ENCODE measurements around the gene PI4K2B.
"Not testable (repeated sequence)": the region's sequence is repeated elsewhere in the genome, so short reads cannot be mapped to it uniquely, and the experiment has no call there.

Gene PI4K2B

DNA sequence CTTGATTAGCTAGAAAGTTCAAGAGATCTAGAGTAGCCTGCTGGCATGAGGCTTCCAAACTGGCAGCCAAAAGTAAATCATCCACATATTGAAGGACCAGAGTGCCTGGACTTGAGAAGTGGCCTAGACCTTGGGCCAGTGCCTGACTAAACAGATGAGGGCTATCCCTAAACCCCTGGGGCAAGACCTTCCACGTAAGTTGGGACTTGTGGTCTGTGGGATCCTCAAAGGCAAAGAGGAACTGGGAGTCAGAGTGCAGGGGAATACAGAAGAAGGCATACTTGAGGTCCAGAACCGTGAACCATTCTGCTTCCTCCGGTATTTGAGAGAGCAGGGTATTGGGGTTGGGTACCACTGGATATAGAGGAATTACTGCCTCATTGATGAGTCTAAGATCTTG lies 8.4 kb downstream of the PI4K2B start:
- not testable (repeated sequence) for DNase-seq (ENCODE audit: low read depth)

DNA sequence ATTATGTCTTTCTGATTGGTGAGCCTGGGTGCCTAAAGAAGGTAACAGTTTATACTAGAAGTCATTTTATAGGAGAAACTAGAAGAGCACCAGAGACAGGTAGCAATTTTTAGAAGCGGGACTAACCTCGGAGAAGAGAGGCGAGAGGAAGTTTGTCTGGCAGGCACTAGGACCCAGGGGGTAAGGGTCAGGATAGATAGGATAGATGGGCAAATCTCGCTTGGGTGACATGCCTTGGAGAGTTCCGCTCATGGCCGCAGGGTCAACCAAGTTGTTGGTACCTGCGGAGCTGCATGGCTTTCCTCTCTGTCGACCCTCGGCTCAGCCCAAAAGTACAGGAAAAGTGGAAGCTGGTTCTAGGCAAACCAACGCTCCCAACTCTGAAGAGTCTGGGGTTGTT lies 11.3 kb downstream of the PI4K2B start:
- no peak for DNase-seq (ENCODE audit: low read depth)

DNA sequence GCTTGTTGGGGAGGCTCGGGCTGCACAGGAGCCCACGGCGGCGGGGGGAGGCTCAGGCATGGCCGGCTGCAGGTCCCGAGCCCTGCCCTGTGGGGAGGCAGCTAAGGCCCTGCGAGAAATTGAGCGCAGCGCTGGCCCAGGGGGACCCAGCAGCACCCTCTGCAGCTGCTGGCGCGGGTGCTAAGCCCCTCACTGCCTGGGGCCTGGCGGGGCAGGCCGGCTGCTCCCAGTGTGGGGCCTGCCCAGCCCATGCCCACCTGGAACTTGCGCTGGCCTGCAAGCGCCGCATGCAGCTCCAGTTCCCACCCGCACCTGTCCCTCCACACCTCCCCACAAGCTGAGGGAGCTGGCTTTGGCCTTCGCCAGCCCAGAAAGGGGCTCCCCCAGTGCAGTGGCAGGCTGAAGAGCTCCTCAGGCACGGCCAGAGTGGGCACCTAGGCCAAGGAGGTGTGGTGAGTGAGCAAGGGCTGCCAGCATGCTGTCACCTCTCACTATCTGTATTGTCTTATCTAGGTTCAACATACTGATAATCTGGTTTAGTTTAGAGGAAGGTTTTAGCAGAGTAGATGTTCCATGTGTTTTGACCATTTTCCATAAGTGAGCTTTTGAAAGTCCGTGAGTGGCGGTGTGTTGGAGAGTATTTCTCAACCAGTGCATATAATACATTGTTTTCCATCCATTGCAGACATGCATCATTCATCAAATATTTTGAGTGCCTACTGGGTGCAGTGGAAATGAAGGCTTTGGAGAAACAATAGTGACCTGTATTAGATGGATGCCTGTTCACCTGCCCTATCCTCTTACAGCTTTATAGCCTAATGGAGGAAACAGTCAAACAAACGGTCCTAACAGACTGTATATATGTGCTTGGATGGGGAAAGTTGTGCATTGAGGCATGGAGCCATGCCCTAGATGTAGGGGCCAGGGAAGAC lies 13.1 kb downstream of the PI4K2B start:
- no peak for DNase-seq (ENCODE audit: low read depth)

DNA sequence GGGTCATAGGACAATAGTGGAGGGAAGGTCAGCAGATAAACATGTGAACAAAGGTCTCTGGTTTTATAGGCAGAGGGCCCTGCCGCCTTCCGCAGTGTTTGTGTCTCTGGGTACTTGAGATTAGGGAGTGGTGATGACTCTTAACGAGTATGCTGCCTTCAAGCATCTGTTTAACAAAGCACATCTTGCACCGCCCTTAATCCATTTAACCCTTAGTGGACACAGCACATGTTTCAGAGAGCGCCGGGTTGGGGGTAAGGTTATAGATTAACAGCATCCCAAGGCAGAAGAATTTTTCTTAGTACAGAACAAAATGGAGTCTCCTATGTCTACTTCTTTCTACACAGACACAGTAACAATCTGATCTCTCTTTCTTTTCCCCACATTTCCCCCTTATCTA lies 15.0 kb downstream of the PI4K2B start:
- not testable (repeated sequence) for DNase-seq (ENCODE audit: low read depth)

DNA sequence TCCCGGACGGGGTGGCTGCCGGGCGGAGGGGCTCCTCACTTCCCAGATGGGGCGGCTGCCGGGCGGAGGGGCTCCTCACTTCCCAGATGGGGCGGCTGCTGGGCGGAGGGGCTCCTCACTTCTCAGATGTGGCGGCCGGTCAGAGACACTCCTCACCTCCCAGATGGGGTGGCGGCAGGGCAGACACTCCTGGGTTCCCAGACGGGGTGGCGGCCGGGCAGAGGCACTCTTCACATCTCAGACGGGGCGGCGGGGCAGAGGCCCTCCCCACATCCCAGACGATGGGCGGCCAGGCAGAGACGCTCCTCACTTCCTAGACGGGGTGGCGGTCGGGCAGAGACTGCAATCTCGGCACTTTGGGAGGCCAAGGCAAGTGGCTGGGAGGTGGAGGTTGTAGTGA lies 15.7 kb downstream of the PI4K2B start:
- not testable (repeated sequence) for DNase-seq (ENCODE audit: low read depth)

DNA sequence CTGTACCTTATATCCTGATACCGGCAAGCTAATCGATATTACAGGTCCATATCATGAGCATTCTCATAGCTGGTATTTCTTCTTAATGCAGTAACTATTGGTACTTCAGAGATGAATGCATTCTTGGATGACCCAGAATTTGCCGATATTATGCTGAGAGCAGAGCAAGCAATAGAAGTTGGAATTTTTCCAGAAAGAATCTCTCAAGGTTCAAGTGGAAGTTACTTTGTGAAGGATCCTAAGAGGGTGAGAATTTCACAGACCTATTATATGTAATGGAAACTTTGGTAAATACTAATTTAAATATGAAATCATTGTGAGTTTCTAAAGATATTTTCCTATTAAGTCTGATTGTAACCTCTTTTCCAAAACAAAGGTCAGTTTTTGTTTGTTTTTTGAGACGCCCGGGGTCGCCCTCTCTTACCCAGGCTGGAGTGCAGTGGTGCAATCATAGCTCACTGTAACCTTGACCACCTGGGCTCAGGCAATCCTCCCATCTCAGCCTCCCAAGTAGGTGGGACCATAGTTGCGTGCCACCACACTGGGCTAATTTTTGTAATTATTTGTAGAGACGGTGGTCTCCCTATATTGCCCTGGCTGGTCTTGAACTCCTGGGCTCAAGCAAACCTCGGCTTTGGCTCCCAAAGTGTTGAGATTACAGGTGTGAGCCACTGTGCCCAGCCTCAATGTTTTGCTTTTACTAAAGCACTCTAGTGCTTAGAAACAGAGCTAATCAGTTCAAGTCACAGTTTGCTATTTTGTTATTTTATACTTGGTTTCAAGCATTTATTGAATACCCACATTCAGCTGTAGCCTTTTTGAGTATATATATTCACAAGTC lies 18.6 kb downstream of the PI4K2B start:
- no peak for DNase-seq (ENCODE audit: low read depth)

DNA sequence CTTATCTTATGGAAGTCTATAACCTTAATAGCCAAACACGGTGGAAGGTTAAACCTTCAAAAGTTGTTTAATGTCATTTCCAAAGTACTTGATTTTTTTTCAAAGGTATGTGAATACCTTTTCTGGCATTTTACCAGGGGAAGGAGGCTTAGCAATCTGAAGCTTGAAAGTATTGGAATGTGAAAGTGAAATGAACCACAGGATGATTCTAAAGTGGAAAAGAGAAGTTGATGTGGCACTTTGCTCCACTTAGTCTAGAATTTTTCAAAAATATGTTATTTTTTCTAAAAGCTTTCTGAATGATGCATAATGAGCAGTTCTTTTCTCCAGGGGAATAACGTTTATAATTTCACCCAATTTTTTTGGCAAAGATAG lies 19.2 kb downstream of the PI4K2B start:
- no peak for DNase-seq (ENCODE audit: low read depth)

DNA sequence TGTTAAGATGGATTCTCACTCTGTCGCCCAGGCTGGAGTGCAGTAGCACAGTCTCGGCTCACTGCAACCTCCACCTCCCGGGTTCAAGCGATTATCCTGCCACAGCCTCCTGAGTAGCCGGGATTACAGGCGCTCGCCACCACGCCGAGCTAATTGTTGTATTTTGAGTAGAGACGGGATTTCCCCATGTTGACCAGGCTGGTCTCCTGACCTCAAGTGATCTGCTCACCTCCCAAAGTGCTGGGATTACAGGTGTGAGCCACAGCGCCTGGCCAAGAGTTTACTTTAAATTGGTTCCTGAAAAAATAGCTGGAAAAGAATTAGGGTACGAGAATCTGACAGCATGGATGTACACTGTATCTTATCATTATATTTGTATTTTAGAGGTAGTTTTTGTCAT lies 20.0 kb downstream of the PI4K2B start:
- DNase-seq (ENCODE audit: low read depth): not testable (repeated sequence)

DNA sequence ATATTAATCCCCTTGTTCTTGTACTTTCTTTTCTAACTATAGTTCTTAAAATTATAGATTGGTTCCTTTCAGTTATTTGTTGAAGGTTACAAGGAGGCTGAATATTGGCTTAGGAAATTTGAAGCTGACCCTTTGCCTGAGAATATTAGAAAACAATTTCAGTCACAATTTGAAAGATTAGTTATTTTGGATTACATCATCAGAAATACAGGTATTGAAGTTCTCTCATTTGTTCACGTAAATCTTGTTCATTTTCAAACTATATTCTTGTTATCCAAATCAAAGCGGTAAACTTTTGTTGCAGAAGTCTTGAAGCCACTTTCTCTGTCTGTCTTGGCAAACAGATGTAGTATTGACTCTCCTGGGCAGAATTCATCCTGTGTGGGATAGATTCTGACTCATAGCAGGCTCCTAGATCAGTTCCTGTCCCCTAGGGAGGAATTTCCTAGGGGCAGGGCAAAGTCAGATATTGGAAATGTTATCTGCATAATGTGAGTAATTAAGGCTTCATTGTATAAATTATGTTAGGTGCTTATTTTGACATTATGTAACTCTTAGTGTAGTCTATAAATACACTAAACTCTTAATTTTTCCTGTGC lies 25.2 kb downstream of the PI4K2B start:
- no peak for DNase-seq (ENCODE audit: low read depth)

DNA sequence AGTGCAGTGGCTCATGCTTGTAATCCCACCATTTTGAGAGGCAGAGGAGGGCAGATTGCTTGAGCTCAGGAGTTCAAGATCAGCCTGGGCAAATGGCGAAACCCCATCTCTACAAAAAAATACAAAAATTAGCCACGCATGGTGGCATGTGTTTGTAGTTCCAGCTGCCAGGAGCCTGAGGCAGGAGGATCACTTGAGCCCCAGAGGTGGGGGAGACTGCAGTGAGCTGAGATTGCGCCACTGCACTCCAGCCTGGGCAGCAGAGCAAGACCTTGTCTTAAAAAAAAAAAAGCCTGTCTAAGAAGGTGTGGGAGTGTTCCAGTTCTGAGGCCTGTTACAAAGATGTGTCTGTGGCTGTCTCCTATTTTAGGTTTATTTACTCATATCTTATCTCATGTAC lies 38.0 kb downstream of the PI4K2B start:
- no peak for DNase-seq (ENCODE audit: low read depth)

DNA sequence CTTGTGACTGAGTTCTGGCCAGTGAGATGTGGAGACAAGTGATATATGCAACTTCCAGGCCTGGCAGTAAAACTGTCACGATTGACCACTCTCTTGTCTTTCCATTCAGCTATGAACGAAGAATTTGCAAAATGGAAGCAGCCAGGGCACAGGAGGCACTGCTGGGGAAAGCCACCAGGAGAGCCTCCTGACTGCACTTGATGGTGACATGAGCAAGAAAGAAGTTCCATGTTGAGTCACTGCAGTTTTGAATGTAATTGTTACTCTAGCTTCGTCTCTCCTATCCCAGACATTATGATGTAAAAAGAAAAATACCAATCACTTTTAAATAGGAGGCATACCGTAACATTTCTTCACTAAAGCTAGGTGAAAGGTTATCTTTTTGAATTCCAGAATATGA lies 46.4 kb downstream of the PI4K2B start:
- no peak for DNase-seq (ENCODE audit: low read depth)

DNA sequence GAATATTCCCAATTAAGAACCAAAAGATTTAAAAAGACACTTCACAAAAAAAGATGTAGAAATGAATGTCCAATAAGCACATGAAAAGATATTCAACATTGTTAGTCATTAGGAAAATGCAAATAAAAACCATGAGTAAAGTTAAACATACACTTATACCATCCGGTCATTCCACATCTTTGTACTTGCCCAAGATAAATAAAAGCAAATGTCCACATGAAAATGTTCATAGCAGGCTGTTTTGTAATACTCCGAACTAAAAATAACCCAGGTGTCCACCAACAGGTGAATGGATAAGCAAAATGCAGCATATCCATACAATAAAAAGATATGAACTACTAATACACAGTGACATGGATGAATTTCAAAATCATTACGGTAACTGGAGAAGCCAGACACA lies 50.1 kb downstream of the PI4K2B start:
- DNase-seq (ENCODE audit: low read depth): no peak

DNA sequence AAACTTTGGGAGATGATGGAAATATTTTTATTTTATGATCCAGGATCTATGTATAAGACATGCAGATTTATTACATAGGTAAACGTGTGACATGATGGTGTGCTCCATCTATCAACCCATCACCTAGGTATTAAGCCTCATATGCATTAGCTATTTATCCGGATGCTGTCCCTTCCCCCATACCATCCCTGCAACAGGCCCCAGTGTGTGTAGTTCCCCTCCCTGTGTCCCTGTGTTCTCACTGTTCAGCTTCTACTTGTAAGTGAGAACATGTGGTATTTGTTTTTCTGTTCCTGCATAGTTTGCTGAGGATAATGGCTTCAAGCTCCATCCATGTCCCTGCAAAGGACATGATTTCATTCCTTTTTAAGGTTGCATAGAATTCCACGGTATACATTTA lies 50.6 kb downstream of the PI4K2B start:
- no peak for DNase-seq (ENCODE audit: low read depth)

DNA sequence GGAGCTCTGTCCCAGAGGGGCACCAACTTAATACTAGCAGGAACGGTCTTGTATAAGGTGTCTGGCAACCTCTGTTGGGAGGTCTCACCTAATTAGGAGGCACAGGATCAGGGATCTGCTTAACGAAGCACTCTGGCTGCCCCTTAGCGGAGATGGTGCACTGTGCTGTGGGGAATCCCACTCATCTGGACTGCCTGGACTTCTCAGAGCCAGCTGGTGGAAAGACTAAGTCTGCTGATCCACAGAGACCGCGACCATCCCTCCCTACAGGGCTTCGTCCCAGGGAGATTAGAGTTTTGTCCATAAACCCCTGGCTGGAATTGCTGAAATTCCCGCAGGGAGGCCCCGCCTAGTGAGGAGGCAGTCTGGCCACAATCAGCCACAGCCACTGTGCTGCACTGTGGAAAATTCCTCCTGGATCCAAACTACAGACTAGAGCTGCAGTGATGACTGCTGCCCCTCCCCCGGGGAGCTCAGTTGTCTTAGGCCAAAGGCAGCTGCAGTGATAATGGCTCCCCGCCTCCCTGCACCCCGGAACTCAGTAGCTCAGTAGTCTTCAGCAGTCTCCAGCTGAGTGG lies 56.7 kb downstream of the PI4K2B start:
- no peak for DNase-seq (ENCODE audit: low read depth)

DNA sequence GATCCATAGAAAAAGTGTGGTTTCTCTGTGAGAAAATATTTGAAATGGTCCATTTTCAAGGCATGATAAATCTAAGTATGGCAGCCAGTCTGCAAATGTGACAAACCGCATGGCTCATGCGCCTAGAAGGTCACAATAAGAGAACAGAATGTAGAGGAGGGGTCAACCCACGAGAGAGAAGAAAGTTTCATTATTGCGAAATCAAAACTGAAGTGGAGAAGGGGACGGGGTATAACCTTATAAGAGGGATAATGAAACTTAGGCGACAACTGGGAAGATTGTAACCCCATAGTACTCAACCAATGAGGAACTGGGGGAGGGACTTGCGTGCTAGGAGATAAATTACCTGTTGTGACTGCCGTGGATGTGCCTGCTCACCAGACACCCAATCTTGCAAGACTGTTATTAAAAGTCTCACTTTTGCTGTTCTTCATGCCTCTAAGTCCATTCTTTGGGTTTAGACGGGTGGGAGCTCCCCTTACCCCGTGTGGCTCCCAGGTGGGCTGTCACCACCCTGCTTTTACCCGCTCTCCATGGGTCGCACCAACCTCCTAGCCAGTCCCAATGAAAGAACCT lies 57.4 kb downstream of the PI4K2B start:
- no peak for DNase-seq (ENCODE audit: low read depth)

DNA sequence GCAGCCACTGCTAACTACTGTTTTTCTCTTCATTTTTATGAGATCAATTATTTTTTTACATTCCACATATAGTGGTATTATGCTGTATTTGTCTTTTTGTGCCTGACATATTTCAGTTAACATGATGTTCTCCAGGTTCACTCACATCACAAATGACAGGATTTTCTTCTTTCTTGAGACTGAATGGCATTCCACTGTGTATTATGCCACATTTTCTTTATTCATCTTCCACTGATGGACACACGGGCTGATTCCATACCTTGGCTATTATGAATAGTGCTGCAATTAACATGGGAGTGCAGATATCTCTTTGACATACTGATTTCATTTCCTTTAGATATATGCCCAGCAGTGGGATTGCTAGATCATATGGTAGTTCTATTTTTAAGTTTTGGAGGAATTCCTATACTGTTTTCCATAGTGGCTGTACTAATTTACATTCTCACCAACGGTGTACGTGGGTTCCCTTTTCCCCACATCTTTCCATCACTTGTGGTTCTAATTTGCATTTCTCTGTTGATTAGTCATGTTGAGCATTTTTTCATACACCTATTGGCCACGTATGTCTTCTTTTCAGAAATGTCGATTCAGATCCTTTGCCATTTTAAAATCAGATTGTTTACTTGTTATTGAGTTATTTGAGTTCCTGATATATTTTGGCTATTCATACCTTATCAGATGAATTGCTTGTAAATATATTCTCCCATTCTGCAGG lies 63.9 kb downstream of the PI4K2B start:
- no peak for DNase-seq (ENCODE audit: low read depth)

DNA sequence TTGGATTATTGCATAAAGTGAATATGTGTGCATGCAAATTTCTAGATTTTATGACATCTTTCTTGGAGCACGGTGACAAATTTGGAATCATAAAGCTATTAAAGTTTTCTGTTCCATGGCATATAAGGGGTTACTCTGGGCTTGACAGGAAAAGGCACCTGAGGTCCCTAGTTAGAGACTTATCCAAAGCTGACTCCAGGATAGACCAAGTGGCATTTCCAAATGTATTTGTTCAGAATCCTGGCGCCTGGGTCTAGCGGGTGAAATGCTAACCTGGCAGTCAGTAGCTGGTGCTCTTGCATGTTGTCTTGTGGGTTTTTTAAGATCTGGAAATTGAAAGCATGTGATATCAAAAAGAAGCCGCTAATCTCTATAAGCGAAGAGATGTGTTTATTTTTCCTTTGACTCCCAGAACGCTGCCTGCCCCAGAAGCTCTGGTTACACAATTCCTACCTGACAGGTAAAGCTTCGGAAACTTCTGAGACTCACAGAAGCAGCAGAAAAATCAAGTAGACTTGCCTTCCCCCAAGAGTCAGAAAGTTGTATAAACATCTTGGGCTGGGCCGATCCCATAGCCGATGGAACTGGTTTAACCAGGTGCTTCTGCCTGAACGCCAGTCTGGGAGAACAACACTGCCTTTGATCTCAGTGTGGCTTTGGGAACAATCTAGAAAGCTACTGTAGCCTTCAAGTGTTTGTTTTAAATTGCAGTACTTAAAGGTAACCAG lies 65.8 kb downstream of the PI4K2B start:
- no peak for DNase-seq (ENCODE audit: low read depth)

DNA sequence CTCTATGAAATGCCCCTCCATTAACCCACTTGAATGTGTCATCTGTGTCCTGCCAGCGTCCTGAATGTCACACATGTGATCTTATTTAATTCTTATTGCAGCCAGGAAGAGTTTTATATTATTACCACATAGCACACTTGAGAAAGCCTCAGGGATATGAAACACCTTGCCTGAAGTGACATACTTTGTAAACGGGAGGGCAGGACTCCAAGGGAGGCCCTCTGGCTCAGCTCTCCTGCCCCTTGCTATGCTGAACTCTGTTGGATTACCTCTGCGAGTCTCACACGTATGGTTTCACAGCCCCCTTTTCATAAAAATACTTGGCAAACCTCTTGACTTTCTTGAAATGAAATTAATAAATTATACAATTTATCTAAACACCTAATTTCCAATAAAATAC lies 67.6 kb downstream of the PI4K2B start:
- no peak for DNase-seq (ENCODE audit: low read depth)

DNA sequence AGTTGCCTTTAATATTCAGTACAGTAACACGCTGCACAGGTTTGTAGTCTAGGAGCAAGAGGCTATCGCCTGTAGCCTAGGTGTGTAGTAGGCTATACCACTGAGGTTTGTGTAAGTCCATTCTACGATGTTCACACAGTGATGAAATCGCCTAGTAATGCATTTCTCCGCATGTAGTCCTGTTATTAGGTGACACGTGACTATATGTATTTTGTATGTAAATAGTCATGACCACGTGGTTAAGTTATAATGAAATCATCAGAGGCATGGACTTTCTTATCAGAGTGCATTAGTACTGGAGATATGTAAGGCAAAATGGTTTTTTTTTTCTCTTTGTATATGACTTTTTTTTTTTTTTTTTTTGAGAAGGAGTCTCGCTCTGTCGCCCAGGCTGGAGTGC lies 68.8 kb downstream of the PI4K2B start:
- no peak for DNase-seq (ENCODE audit: low read depth)

DNA sequence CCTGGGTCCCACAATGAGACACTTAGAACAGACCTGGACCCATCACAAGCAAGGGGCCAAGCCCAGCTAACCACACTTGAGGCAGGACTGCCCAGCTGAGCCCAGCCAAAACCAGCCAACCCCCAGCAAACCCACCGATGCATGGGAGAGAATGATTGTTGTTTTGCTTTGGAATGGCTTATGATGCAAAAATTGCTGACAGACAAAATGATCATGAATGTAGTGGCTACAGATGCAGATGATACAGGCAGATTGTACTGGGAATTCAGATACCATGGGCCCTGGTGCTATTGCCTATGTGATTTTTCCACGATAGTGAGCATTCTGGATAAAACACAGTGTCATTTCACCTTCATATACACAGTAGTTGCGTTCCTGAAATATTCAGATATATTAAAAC lies 69.7 kb downstream of the PI4K2B start:
- no peak for DNase-seq (ENCODE audit: low read depth)
